GM11168 (cell line): ENCODE measurements around the gene ZNF548.

Source experiments
- in situ Hi-C: fragments of 300-500 bp; cut with MboI; formaldehyde crosslinking; loops from one replicate; pipeline ENCODE4 v1.12.0; 2022; ENCODE audit warnings: low sequenced_read_pairs; ENCODE audit not compliant: unreplicated experiment

ZNF548 gene

DNA sequence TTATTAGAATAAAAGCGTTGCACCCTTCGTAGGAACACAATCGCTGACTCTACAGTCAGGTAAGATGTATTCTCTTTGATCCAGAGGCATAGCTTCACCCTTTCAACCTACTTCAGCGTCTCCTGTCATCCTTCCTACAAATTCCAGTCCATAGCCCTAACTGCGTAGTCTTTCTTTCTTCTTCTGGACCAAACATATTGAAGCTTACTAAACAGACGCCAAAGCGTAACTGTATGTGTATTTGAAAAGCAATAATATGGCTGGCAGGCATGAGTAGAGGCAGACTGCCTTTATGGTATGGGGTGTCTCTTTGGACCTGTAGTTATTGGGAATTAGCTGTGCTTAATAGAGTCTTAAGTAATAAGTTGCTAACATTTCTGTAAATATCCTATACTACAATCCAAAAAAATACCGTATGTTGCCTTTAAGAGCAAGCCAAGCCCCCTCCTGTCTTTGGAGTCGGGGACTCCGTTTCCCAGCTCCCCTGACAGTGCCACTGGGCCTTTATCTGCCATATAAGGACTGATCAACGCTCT lies 392 bp upstream of the ZNF548 start:
- in situ Hi-C loops: no loop called here

DNA sequence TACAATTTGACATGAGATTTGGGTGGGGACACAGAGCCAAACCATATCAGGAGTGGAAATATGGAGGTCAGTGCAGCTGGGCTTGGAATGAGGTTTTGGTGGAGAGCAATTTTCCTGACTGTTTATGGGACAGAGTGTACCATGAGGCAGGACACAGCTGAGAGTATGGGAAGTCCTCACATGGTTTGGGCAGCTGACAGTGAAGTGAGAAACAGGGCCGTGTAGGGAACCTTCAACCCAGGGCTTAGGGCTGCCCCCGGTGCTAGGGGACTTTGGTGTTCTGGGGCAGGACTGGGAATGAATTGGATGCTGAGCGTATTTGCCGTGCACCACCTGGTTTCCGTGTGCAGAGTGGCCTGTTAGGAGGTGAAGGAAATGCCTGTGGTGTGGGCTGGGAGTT lies 6.1 kb downstream of the ZNF548 start:
- in situ Hi-C loops: no loop called here

DNA sequence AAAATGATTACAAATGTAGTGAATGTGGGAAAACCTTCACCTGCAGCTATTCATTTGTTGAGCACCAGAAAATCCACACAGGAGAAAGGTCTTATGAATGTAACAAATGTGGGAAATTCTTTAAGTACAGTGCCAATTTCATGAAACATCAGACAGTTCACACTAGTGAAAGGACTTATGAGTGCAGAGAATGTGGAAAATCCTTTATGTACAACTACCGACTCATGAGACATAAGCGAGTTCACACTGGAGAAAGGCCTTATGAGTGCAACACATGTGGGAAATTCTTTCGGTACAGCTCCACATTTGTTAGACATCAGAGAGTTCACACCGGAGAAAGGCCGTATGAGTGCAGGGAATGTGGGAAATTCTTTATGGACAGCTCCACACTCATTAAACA lies 9.2 kb downstream of the ZNF548 start:
- in situ Hi-C loops: no loop called here

DNA sequence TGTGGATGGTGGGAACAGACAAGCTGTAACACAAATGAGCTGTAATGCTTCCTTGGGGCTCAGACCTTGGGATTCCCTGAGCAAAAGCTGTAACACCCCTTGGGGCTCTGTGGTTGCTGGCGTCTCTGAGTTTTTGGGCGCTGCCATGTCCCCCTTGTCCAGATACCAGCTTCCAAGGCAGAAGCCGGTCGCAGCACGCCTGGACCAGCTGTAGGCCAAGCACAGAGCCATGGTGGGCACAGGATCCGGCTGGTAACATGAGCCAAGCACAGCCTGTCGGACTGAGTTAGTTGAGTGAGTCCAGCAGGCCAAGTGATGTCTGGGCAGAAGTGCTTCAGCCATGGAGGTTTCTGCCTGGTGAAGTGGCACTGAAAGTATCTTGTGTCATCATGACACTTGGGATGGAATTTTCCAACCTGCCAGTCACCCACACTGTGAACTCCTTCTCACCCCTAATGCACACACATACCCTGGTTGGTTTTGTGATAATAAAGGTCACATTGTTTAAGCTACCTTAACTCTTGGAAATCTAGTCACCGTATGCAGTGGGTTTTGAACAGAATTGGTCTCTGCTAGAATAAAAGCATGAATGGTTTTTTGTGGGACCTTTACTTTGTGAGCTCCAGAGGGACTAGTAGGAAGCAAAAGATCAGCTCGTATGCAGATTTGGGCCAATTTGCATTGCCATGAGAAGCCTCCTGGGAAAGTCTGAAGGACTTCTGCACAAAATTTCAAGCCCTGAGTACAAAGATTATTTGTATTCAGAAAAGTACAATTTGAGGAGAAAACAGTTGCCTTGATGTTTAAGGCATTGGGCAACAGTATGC lies 14.3 kb downstream of the ZNF548 start:
- in situ Hi-C loops: no loop called here

DNA sequence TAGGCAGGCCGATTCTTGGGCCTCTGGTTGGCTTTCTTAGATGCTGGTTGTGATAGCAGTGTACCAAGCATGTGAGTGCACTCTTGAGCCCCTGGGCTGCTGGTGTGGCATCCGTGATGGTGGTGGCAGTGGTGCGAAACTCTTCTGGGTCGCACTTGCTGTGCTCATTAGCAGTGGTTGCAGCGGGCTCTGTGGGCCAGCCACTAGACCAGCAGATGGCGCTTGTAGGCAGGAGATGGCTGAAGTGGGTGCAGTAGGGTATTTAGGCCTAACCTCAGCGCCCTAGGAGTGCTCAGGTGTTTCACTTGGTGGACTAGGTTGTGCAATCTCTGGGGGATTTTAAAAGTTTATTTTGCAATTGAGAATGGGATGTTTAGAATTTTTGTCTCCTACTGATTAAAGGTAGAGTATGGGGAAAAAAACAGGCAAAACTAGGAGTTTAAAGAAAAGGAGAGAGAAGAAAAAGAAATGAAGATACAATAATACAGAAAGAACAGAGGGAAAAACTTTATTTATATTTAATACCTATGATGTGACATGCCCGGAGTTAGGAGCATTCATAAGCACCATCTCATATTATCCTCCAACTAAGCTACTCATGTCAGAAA lies 17.0 kb downstream of the ZNF548 start:
- in situ Hi-C loops: no loop called here

DNA sequence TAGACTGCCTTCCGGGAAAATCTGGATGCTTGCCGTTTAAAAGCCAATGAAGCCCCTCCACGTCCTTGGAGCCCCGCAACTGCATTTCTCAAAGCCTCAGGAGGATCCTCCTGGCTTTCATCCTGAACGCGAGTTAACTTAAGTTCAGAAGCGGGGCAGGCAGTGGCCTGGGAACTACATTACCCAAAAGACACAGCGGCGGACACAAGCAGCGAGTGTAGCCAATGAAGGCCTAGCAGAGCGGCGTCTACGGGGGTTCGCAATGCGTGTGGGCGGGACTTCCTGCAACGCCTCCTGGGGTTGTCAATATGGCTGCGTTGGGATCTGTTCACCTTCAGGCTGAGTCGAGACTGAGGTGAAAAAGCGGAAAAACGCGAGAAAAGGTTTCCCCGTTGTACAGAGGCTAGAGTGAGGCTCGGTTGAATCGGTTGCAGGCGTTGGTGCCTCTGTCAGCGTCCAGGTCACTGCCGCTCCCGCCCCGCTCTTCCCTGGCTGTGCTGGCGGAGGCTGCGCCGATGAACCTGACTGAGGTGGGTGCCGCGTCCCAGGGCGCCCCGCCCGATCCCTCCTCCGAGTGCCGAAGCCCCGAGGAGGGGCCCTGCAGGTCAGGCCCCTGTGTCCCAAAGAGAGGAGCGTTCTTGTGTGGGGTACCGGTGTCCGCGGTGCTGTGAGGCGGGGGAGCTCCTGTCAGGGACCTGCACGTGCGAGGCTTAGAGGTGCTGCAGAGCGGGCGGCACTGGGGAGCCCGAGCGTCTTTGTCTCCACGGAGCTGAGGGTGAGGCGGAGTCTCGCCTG lies 21.4 kb downstream of the ZNF548 start, which contains the start of gene ZNF17:
Gene ZNF17 (plus strand): TSS at position 285 of the 795 bp plus-strand sequence. CDS start 2,455 bp downstream, outside the sequence.
- in situ Hi-C loops: no loop called here

DNA sequence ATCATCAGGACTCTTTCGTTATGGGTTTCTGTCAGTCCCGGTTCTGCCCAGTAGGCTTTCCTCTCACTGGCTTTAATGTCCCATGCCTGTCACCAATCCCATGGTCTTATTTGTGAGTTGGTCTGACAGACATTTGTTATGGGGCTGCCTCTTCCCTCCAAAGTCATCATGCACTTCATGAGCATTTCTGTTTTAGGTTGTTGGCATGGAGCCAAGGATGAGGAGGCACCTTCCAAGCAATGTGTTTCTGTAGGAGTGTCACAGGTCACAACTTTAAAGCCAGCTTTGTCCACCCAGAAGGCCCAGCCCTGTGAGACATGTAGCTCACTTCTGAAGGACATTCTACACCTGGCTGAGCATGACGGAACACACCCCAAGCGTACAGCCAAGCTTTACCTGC lies 29.8 kb downstream of the ZNF548 start:
- in situ Hi-C loops: no loop called here

DNA sequence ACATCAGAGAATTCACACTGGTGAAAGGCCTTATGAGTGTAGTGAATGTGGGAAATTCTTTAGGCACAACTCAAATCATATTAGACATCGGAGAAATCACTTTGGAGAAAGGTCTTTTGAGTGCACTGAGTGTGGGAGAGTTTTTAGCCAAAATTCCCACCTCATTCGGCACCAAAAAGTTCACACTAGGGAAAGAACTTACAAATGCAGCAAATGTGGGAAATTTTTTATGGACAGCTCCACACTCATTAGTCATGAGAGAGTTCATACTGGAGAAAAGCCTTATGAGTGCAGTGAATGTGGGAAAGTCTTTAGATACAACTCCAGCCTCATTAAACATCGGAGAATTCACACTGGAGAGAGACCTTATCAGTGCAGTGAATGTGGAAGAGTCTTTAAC lies 31.4 kb downstream of the ZNF548 start:
- in situ Hi-C loops: no loop called here

DNA sequence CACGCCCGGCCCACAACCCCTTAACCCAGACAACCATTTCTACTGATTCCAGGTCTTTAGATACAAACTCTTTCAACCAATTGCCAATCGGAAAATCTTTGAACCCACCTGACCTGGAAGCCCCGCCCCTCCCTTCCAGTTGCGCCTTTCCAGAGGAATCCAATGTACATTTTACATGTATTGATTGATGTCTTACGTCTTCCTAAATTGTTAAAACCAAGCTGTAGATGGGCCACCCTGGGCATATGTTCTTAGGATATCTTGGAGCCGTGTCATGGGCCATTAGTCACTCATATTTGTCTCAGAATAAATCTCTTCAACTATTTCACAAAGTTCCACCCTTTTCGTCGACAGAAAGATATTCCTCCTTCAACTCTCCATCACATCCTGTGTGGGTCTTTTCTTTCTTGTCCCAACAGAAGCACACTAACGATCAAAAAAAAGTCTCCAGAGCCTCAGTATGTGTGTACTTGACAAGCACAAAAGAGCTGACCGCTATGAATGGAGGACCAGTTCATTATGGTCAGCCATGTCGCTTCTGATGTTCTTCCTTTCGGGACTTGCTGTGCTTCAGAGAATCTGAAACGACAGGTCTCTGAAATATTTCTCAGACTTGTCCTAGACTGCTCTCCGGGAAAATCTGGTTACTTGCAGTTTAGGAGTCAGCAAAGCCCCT lies 44.9 kb downstream of the ZNF548 start:
- in situ Hi-C loops: no loop called here

DNA sequence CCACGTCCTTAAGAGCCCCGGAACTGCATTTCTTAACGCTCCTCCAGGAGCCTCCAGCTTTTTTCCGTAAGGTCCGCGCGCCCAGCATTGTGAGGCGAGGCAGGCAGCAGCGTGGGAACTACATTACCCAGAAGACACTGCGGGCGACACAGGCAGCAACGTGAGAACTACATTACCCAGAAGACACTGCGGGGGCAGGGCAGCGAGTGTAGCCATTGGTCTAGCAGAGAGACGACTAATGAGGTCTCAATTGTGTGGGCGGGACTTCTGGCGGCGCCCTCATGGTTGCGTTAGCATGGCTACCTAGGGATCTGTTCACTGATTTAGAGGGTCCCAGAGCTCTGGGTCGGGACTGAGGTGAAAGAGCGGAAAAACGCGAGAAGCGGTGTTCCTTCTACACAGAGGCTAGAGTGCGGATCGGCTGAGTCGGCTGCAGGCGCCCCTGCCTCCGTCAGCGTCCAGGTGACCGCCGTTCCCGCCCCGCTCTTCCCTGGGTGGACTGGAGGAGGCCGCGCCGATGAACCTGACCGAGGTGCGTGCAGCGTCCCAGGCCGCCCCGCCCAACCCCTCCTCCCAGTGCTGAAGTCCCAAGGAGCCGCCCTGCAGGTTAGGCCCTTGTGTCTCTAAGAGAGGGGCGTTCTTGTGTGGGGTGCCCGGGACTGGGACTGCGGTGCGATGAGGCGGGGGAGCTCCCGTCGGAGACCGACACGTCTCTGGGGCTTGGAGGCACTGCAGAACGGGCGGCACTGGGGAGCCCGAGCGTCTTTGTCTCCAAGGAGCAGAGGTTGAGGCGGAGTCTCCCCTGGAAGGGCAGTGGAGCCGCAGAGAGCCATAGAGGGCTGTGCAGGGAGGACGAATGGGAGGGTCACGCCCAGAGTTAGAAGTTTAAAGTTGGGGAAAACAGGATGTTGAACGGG lies 45.7 kb downstream of the ZNF548 start, which contains the start of gene ZNF749:
Gene ZNF749 (plus strand): TSS at position 264 of the 917 bp plus-strand sequence. CDS start 254 bp downstream, at position 518.
- in situ Hi-C loops: no loop called here

DNA sequence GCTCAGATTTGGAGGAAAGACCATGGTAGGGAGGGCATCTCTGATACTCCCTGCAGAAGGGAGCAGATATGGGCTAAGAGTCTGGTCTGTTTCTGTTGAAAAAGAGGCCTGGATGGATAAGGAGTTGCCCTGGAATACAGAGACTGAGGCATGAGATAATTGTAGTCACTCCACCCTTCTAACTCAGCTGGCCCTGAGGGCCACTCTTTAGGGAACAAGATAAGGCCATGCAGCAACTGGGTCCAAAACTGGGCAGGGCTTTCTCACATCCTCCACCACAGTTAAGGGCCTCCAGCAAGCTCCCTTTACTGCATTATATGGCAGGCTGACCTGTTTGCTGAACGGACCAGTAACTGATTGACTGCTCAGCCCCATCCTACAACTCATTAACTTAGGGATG lies 46.8 kb downstream of the ZNF548 start:
- in situ Hi-C loops: no loop called here

DNA sequence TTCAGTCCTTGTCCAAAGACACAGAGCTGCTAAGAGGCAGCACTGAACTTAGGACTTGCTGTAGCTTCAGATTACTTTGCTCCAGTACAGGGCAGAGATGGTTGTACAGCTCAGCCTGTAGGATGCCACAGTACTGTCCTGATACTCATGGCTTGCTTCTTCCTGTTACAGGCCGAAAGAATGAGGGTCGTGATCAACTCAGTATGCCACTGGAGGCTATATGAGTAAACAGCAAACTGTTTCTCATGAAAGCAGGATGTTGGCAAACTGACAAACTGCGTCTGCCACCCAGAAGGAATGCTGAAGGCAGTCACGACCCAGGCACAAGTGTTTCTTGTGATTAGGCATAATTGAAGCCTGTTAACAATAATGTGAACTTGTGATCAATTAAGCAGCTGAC lies 48.3 kb downstream of the ZNF548 start:
- in situ Hi-C loops: no loop called here

DNA sequence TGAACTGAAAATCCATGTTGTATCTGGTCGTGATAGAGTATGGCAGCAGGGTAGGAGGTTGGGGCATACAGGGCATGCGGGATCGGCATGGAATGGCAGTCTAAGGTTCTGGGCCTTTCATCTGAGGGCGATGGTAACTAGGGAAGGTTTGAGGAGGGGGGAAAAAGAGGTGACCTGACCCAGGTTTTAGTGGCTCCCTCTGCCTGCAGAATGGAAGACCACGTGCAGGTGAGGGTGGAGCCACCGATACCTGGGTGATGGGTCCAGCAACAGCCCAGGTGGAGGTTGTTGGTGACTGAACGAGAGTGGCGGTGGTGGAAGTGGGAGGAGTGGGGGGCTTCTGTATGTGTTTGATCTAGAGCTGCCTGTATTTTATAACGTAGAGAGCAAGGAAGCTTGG lies 49.3 kb downstream of the ZNF548 start:
- in situ Hi-C loops: no loop called here

DNA sequence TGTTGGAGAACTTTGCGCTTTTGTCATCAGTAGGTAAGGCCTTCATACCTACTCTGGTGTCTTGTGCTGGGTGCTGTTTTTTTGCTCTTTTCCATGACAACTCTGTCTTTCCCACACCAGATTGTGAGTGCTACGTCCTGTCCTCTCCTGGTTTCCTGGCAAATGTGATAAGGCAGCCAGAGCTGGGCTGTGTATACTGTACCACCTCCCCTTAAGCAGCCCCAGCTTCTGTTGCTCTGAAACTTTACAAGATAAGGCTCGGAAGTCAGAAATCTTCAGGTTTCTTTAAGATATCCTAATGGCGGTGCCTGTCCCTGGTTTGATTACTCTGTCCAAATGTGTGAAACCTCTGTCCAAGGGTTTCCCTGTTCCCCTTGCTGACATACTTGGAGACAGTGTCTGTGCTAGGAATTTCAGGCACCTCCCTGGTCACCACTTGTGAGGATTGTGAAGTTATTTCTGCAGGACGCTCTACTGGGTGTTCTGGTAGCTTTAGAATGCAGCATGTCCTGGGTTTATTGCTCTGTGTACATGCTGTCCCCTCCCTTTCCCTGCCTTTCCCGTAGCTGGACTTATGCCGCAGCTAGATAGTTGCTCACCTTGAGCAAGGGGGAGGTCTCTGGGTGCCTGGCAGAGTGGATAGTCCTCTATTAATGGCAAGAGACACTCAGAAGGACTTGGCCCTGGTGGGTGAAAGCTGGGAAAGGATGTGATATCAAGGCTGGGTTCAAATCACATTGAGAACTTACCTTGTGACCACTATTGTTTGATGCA lies 52.5 kb downstream of the ZNF548 start:
- in situ Hi-C loops: no loop called here

DNA sequence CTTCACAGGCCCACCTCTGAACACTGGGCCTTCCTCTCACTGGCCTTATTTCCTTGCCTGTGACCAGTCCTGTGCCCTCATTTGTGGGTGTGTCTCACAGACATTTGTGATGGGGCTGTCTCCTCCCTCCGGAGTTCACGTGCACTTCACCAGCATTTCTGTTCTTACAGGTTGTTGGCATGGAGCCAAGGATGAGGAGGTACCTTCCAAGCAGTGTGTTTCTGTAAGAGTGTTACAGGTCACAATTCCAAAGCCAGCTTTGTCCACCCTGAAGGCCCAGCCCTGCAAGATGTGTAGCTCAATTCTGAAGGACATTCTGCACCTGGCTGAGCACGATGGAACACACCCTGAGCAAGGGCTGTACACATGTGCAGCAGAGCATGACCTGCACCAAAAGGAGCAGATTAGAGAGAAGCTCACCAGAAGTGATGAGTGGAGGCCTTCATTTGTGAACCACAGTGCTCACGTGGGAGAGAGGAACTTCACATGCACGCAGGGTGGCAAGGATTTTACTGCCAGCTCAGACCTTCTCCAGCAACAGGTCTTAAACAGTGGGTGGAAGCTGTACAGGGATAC lies 53.6 kb downstream of the ZNF548 start:
- in situ Hi-C loops: no loop called here

DNA sequence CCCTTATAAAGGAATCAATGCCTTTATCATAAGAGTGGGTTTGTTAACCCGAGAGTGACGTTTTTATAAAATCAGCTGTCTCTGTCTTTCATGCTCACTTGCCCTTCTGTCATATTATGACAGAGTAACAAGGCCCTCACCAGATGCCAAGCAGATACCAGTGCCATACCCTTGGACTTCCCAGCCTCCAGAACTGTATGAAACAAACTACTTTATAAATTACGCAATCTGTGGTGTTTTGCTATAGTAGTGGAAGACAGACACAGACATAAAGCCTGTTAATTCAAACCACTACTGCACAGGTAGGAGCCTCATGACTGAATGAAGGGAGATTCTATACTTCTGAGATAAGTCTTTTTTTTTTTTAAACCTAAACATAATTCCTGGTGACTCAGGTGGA lies 62.7 kb downstream of the ZNF548 start:
- in situ Hi-C loops: no loop called here
